SU-DHL-6 (cell line): ENCODE measurements around the gene KRT81.

Source experiments
- H2AFZ ChIP-seq: fragments of 200-600 bp; sonication (generic); 2 replicates; pipeline ENCODE4 v1.6.1; 2014; ENCODE audit warnings: low read depth, mild to moderate bottlenecking, moderate library complexity, mixed read lengths, antibody characterized with exemption, low read length; ENCODE audit not compliant: severe bottlenecking
- H3F3A ChIP-seq: fragments of 200-600 bp; shearing (Covaris generic); 2 replicates; pipeline ENCODE4 v1.6.0; 2016; ENCODE audit warnings: antibody characterized with exemption, mild to moderate bottlenecking; ENCODE audit not compliant: insufficient read depth
- H3K27ac ChIP-seq: fragments of 200-600 bp; sonication (generic); 2 replicates; pipeline ENCODE4 v1.5.1; 2016; ENCODE audit warnings: low read depth, mild to moderate bottlenecking, low read length, moderate library complexity, mixed read lengths
- H3K27me3 ChIP-seq: fragments of 200-600 bp; sonication (generic), shearing (Covaris generic); 2 replicates; pipeline ENCODE4 v1.6.0; 2014; ENCODE audit warnings: mild to moderate bottlenecking, low read length
- H3K36me3 ChIP-seq: fragments of 200-600 bp; sonication (generic); 2 replicates; pipeline ENCODE4 v1.6.1; 2014; ENCODE audit warnings: mild to moderate bottlenecking, low read length, mixed read lengths
- H3K4me2 ChIP-seq: fragments of 300-600, 200-600 bp; shearing (Covaris generic), sonication (generic); 2 replicates; pipeline ENCODE4 v1.6.0; 2014; ENCODE audit warnings: low read length, low read depth, mild to moderate bottlenecking; ENCODE audit not compliant: poor library complexity, severe bottlenecking
- H3K4me3 ChIP-seq: fragments of 200-600 bp; sonication (generic); 2 replicates; pipeline ENCODE4 v1.5.1; 2014; ENCODE audit warnings: antibody characterized with exemption, low read length, mild to moderate bottlenecking, mixed read lengths; ENCODE audit not compliant: insufficient read depth, poor library complexity, severe bottlenecking
- H3K79me2 ChIP-seq: fragments of 200-600 bp; sonication (generic); 2 replicates; pipeline ENCODE4 v1.6.1; 2014; ENCODE audit warnings: mild to moderate bottlenecking, low read length, moderate library complexity; ENCODE audit not compliant: insufficient read depth
- H3K9ac ChIP-seq: fragments of 200-600 bp; sonication (generic); 2 replicates; pipeline ENCODE4 v1.7.0; 2014; ENCODE audit warnings: mild to moderate bottlenecking, low read length
- H3K9me2 ChIP-seq: fragments of 200-600 bp; sonication (generic); replicated peaks from 2 replicates; pipeline ENCODE4 v1.6.1; 2014; ENCODE audit warnings: low read length; ENCODE audit not compliant: insufficient read depth
- H3K9me3 ChIP-seq: fragments of 200-600 bp; sonication (generic); 2 replicates; pipeline ENCODE4 v1.6.1; 2014; ENCODE audit warnings: low read length, mixed read lengths; ENCODE audit not compliant: insufficient read depth
- H4K20me1 ChIP-seq: fragments of 200-600 bp; sonication (generic); 2 replicates; pipeline ENCODE4 v1.6.1; 2014; ENCODE audit warnings: low read depth, mild to moderate bottlenecking, antibody characterized with exemption, low read length, moderate library complexity, mixed read lengths
- EZH2phosphoT487 ChIP-seq: fragments of 200-600 bp; sonication (generic), shearing (Covaris generic); conservative IDR thresholded peaks from 2 replicates; pipeline ENCODE4 v1.6.1; 2018; ENCODE audit warnings: mild to moderate bottlenecking, antibody characterized with exemption, low read length, moderate library complexity, mixed read lengths
- TF ChIP-seq, protein P1 (sequence below): fragments of 200-600 bp; sonication (generic); IDR thresholded peaks from one replicate; pipeline ENCODE4 v1.5.1; 2017; ENCODE audit warnings: antibody characterized with exemption, mild to moderate bottlenecking, low read length, moderate library complexity; ENCODE audit not compliant: insufficient read depth, poor library complexity, severe bottlenecking

The KRT81 gene

DNA sequence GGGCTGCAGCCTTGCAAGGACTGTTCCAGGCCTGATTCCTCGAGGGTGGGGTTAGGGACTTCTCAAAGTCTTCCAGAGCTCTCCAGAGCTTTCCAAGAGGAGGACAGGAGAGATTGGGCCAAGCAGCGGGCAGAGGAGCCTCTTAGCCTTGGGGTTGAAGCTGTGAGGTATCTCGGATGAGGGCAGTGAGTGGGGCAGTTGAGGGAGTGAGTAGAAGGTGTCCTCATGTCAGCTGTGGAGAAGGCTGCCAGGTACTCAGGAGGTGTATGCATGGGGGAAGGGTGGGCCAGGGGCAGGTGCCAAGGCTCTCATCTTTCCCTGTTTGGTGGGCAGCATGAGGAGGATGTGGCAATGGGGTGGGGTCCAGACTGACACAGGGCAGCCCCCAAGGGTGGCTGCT is 22.1 kb upstream of the KRT81 start:
- Histone ChIP-seq H3K27me3 (no peaks in the 10 kb centered on the region; the same call in 1 of the 2 replicates), H2AFZ (no peak overlapping the region), H3K36me3 (no peaks in the 10 kb centered on the region), H3K9me3 (no peaks in the 10 kb centered on the region), H3K27ac (no peak overlapping the region), H3K9me2 (no peaks in the 10 kb centered on the region), H3F3A (no peaks in the 10 kb centered on the region), H3K4me3 (no peak overlapping the region), H4K20me1 (no peaks in the 10 kb centered on the region), H3K79me2 (no peaks in the 10 kb centered on the region), H3K4me2 (no peak overlapping the region), H3K9ac (no peak overlapping the region)
- TF ChIP-seq, protein P1, sequence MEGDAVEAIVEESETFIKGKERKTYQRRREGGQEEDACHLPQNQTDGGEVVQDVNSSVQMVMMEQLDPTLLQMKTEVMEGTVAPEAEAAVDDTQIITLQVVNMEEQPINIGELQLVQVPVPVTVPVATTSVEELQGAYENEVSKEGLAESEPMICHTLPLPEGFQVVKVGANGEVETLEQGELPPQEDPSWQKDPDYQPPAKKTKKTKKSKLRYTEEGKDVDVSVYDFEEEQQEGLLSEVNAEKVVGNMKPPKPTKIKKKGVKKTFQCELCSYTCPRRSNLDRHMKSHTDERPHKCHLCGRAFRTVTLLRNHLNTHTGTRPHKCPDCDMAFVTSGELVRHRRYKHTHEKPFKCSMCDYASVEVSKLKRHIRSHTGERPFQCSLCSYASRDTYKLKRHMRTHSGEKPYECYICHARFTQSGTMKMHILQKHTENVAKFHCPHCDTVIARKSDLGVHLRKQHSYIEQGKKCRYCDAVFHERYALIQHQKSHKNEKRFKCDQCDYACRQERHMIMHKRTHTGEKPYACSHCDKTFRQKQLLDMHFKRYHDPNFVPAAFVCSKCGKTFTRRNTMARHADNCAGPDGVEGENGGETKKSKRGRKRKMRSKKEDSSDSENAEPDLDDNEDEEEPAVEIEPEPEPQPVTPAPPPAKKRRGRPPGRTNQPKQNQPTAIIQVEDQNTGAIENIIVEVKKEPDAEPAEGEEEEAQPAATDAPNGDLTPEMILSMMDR = no peak
- no peak for TF ChIP-seq EZH2phosphoT487

DNA sequence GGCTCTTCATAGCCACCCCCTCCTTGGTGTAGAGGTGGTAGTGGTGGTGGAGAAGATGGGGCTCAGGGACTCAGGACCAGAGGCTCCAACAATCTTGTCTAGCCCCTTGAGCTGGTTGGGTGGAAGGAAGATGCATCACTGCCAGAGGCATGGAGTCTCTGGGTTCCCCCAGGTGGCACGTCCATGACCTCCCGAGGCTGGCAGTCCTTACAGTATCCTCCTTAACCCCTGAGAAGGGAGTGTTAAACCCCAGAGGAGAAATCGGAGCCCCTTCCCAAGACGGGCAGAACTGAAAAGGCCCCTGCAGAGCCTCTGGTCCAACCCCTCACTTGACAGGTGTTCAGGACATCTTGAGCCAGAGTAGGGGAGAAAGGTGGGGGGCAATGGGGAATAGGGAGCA is 20.8 kb upstream of the KRT81 start:
- no peaks in the 10 kb centered on the region; the same call in 1 of the 2 replicates for H3K27me3 ChIP-seq
- no peaks in the 10 kb centered on the region for H3K36me3 ChIP-seq
- no peak overlapping the region for H3K9ac ChIP-seq
- H3K9me3 ChIP-seq = no peaks in the 10 kb centered on the region
- H3K27ac ChIP-seq = no peak overlapping the region
- H4K20me1 ChIP-seq = no peaks in the 10 kb centered on the region
- no peak overlapping the region for H2AFZ ChIP-seq
- H3K79me2 ChIP-seq = no peaks in the 10 kb centered on the region
- TF ChIP-seq, protein P1 = no peak
- TF ChIP-seq EZH2phosphoT487 = no peak
- H3K4me2 ChIP-seq = no peak overlapping the region
- H3K4me3 ChIP-seq = no peak overlapping the region
- no peaks in the 10 kb centered on the region for H3K9me2 ChIP-seq
- H3F3A ChIP-seq = no peaks in the 10 kb centered on the region

DNA sequence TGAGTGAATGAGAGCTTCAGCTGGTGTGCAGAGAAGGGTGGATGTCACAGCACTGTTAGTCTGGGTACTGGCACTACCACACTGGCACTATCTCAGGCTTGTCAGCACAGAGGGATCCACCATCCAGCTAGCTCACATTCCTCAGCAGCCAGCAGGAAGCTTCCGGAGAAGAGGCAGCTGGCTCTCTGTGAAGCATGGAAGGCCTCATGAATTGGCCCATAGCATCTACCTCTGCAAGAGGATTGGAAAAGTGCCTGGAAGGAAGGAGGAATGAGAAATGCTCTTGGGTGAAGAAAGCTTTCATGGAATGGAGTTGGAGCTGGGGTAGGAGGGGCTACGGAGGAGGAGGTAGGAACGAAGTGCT is 19.9 kb upstream of the KRT81 start:
- H3K36me3 ChIP-seq = no peaks in the 10 kb centered on the region
- no peaks in the 10 kb centered on the region for H4K20me1 ChIP-seq
- no peaks in the 10 kb centered on the region for H3K79me2 ChIP-seq
- no peak overlapping the region for H3K27ac ChIP-seq
- no peaks in the 10 kb centered on the region for H3F3A ChIP-seq
- no peaks in the 10 kb centered on the region; the same call in 1 of the 2 replicates for H3K27me3 ChIP-seq
- no peaks in the 10 kb centered on the region for H3K9me2 ChIP-seq
- H3K4me2 ChIP-seq = no peak overlapping the region
- no peak overlapping the region for H2AFZ ChIP-seq
- TF ChIP-seq, protein P1 = no peak
- no peak for TF ChIP-seq EZH2phosphoT487
- no peaks in the 10 kb centered on the region for H3K9me3 ChIP-seq
- no peak overlapping the region for H3K4me3 ChIP-seq
- no peak overlapping the region for H3K9ac ChIP-seq
